GM23248 (cell line): ENCODE measurements around the gene DDX10.

ENCODE experiments used
- EZH2 ChIP-seq: fragments of 200-600 bp; sonication (generic); IDR thresholded peaks from 2 replicates; pipeline ENCODE4 v1.6.1; 2018; ENCODE audit warnings: antibody characterized with exemption, mild to moderate bottlenecking; ENCODE audit not compliant: insufficient read depth, poor library complexity, severe bottlenecking
- EZH2phosphoT487 ChIP-seq: fragments of 200-600 bp; sonication (generic); IDR thresholded peaks from 2 replicates; pipeline ENCODE4 v1.6.1; 2018; ENCODE audit warnings: antibody characterized with exemption, moderate library complexity, mild to moderate bottlenecking, low read depth; ENCODE audit not compliant: insufficient read depth

DNA sequence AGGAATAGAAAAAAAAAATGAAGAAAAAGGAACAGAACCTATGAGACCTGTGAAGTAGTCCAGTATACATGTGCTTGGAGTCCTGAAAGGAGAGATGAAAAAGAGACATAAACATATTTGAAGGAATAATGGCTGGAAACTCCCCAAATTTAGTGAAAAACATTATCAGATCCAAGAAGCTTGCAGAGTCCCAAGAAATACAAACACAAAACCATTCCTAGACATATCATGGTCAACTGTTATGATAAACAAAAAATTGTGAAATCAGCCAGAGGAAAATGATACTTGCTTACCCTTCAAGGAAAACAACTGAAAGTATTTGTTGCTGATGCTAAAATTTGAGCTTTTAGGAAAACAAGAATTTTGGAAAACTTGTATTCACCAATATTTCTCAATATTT lies 250.1 kb downstream of the DDX10 start:
- TF ChIP-seq EZH2 (no peak), EZH2phosphoT487 (no peak)
